K562 (cell line): ENCODE data around the gene DTD1. TPM values are rescaled to one million over a fixed set of nuclear protein-coding genes. Genes with fewer than 3 reads are reported as not detected.

Experiments
- ATAC-seq: fragments of 200-7000 bp; cut with Tn5 transposase; 3 replicates; pipeline ENCODE4 v1.9.1; 2020; ENCODE audit warnings: moderate library complexity
- BruUV-seq: library from RNA; stranded (reverse); fragments of 400-500 nt; replicated peaks from 2 replicates; lab custom pipeline; 2021; lab: Mats Ljungman, UMichigan
- CTCF ChIA-PET: fragments of 300-600 bp; formaldehyde crosslinking; extraction: SDS; loops from one replicate; lab custom pipeline; 2021; ENCODE audit warnings: low intra/inter-chr PET ratio; lab: Yijun Ruan, JAX
- POLR2A ChIA-PET: fragments of 300-600, 350-650 bp; sonication (Branson Sonifier 250); formaldehyde crosslinking; extraction: SDS; loops from one replicate; lab custom pipeline; 2021; ENCODE audit warnings: antibody characterized with exemption, inconsistent platforms; lab: Yijun Ruan, JAX
- DNase-seq, 4 experiments: peaks; one replicate each; pipeline versions ENCODE4 v3.0.0 to v3.0.0-alpha.2; 2011 to 2018; ENCODE audit warnings: low spot score in 3 of 4, mixed read lengths in 3 of 4; ENCODE audit errors: extremely low read depth in 1 of 4
- FAIRE-seq: peaks from 2 replicates; lab custom pipeline; 2011; peaks lifted over from hg19 to GRCh38; lab: Jason Lieb, UNC
- H2AFZ ChIP-seq: 2 replicates; pipeline ENCODE4 v1.6.0; 2011; ENCODE audit warnings: low read depth, low read length, control low read depth, inconsistent platforms
- H3K27ac ChIP-seq: fragments of 200-600 bp; 3 replicates; pipeline ENCODE4 v1.8.0; 2011; ENCODE audit warnings: low read depth, mild to moderate bottlenecking, control low read depth, inconsistent platforms, low read length, moderate library complexity, mixed read lengths; ENCODE audit errors: extremely low read depth
- H3K27me3 ChIP-seq, 2 experiments: fragments of 300-600 bp in 1 of 2; 2 replicates in 1 of 2; 3 replicates in 1 of 2; pipeline versions ENCODE4 v1.6.0 to v1.8.0; 2011; ENCODE audit warnings: inconsistent platforms in 2 of 2, low read length in 2 of 2, mild to moderate bottlenecking in 1 of 2, mixed read lengths in 1 of 2, moderate library complexity in 1 of 2; ENCODE audit not compliant: control insufficient read depth in 2 of 2, insufficient read depth in 2 of 2
- H3K36me3 ChIP-seq: fragments of 300-600 bp; 3 replicates; pipeline ENCODE4 v1.8.0; 2011; ENCODE audit warnings: mild to moderate bottlenecking, low read length, inconsistent platforms; ENCODE audit not compliant: control insufficient read depth, insufficient read depth
- H3K4me1 ChIP-seq, 2 experiments: fragments of 200-600 bp in 1 of 2; replicated peaks in 1 of 2; 2 replicates in 1 of 2; 3 replicates in 1 of 2; pipeline versions ENCODE4 v1.5.1 to v1.8.0; 2011; ENCODE audit warnings: inconsistent platforms in 2 of 2, low read length in 2 of 2, mild to moderate bottlenecking in 1 of 2, mixed read lengths in 1 of 2, moderate library complexity in 1 of 2; ENCODE audit not compliant: control insufficient read depth in 2 of 2, insufficient read depth in 2 of 2
- H3K4me2 ChIP-seq: 2 replicates; pipeline ENCODE4 v1.6.1; 2011; ENCODE audit warnings: low read length, control low read depth, inconsistent platforms, mixed read lengths; ENCODE audit not compliant: insufficient read depth
- H3K4me3 ChIP-seq: fragments of 200-600 bp; sonication (generic), shearing (Covaris generic); 2 replicates; pipeline ENCODE4 v1.5.1; 2016; ENCODE audit warnings: control low read depth, inconsistent platforms
- H3K79me2 ChIP-seq: fragments of 200-600 bp; 3 replicates; pipeline ENCODE4 v1.8.0; 2011; ENCODE audit warnings: low read length, inconsistent platforms; ENCODE audit not compliant: control insufficient read depth, insufficient read depth
- H3K9ac ChIP-seq, 2 experiments: 2 replicates each; pipeline versions ENCODE4 v1.6.0 to v1.6.1; 2011; ENCODE audit warnings: low read depth in 2 of 2, low read length in 2 of 2, control low read depth in 1 of 2, inconsistent platforms in 1 of 2, mild to moderate bottlenecking in 1 of 2, mixed read lengths in 1 of 2; ENCODE audit not compliant: insufficient read depth in 1 of 2
- H3K9me1 ChIP-seq: one replicate; pipeline ENCODE4 v1.6.0; 2011; ENCODE audit warnings: inconsistent platforms, mild to moderate bottlenecking, low read length, moderate library complexity; ENCODE audit not compliant: control insufficient read depth, insufficient read depth
- H3K9me3 ChIP-seq: replicated peaks from 2 replicates; pipeline ENCODE4 v1.5.1; 2011; ENCODE audit warnings: low read depth, low read length, inconsistent platforms; ENCODE audit not compliant: control insufficient read depth, insufficient read depth
- H4K20me1 ChIP-seq: replicated peaks from 2 replicates; pipeline ENCODE4 v1.6.1; 2011; ENCODE audit warnings: low read length, inconsistent platforms, mixed read lengths; ENCODE audit not compliant: control insufficient read depth, insufficient read depth
- ARID1B ChIP-seq: fragments of 450-650 bp; IDR thresholded peaks from 2 replicates; pipeline ENCODE4 v1.6.1; 2016; ENCODE audit warnings: antibody characterized with exemption, mild to moderate bottlenecking, inconsistent platforms
- CCNT2 ChIP-seq: IDR thresholded peaks from 2 replicates; pipeline ENCODE4 v1.6.1; 2011; ENCODE audit warnings: borderline replicate concordance, low read depth, mild to moderate bottlenecking, moderate library complexity, mixed read lengths, low read length; ENCODE audit not compliant: insufficient read length; ENCODE audit errors: extremely low read depth
- EHMT2 ChIP-seq: fragments of 450-650 bp; IDR thresholded peaks from 2 replicates; pipeline ENCODE4 v1.6.1; 2018; ENCODE audit warnings: antibody characterized with exemption
- FOXM1 ChIP-seq, 2 experiments: fragments of 450-650 bp in 1 of 2; sonication (generic) in 1 of 2; formaldehyde crosslinking in 1 of 2; IDR thresholded peaks; 2 replicates each; pipeline versions ENCODE4 v1.6.1 to v1.9.0; 2017 to 2022; ENCODE audit warnings: low read depth in 2 of 2, mild to moderate bottlenecking in 2 of 2, missing genetic modification reagents in 1 of 2, moderate library complexity in 1 of 2
- HDGF ChIP-seq: fragments of 450-650 bp; IDR thresholded peaks from 2 replicates; pipeline ENCODE4 v1.6.1; 2016
- NFYB ChIP-seq: IDR thresholded peaks from 2 replicates; pipeline ENCODE4 v1.6.1; 2011; ENCODE audit warnings: mild to moderate bottlenecking, moderate library complexity; ENCODE audit not compliant: insufficient read length; ENCODE audit errors: extremely low read depth
- POLR2AphosphoS2 ChIP-seq: IDR thresholded peaks from 2 replicates; pipeline ENCODE4 v1.6.1; 2012; ENCODE audit warnings: low read length, improper control_type of control experiment
- POLR3G ChIP-seq: IDR thresholded peaks from 2 replicates; pipeline ENCODE4 v1.6.1; 2011; ENCODE audit not compliant: insufficient read length, insufficient replicate concordance; ENCODE audit errors: extremely low read depth
- ZNF165 ChIP-seq: fragments of 250-450 bp; sonication (Bioruptor Pico); IDR thresholded peaks from 2 replicates; pipeline ENCODE4 v1.4.0; 2020; ENCODE audit warnings: borderline replicate concordance
- ZNF24 ChIP-seq: fragments of 450-650 bp; IDR thresholded peaks from 2 replicates; pipeline ENCODE4 v1.6.1; 2016
- ZNF384 ChIP-seq: IDR thresholded peaks from 2 replicates; pipeline ENCODE4 v1.6.1; 2012; ENCODE audit warnings: low read depth, low read length, improper control_type of control experiment
- ZNF444 ChIP-seq: fragments of 250-450 bp; sonication (Bioruptor Pico); IDR thresholded peaks from 2 replicates; pipeline ENCODE4 v1.4.0; 2020; ENCODE audit warnings: mild to moderate bottlenecking, moderate library complexity
- ZNF696 ChIP-seq: fragments of 250-450 bp; sonication (Bioruptor Pico); conservative IDR thresholded peaks from 2 replicates; pipeline ENCODE4 v1.4.0; 2020; ENCODE audit warnings: mild to moderate bottlenecking, moderate library complexity
- WGBS: fragments of 100-300 bp; shearing (Covaris generic); methylation state at CpG from one replicate; pipeline ENCODE4 v1.1.6; 2016; ENCODE audit warnings: low coverage, mixed read lengths; ENCODE audit not compliant: insufficient coverage; ENCODE audit errors: missing lambda C conversion rate; 5-methylcytosine and 5-hydroxymethylcytosine counted together
- in situ Hi-C: fragments of 300-500 bp; cut with MboI; formaldehyde crosslinking; loops from 4 replicates; pipeline ENCODE4 v1.15.0; 2018; ENCODE audit warnings: inconsistent platforms, mixed read lengths
- intact Hi-C: fragments of 100-400 bp; cut with micrococcal nuclease; formaldehyde crosslinking; loops from 2 replicates; pipeline ENCODE4 v1.14.2; 2022
- polyA plus RNA-seq, 8 experiments: library from polyadenylated mRNA; depleted of rRNA in 4 of 8; stranded (reverse) in 5 of 8; unstranded in 3 of 8; fragments of >200 nt; fragmentation: Nextera tagmentation in 2 of 8; fragmentation: Illumina TruSeq in 1 of 8; extraction: Ambion mirVana in 2 of 8; extraction: Trizol in 1 of 8; gene quantifications; 2 replicates each; pipeline versions ENCODE4 v1.2.1 to v1.2.3, GENCODE V29; 2011 to 2014; ENCODE audit warnings: inconsistent platforms in 1 of 8, missing spikeins in 1 of 8
- total RNA-seq, 7 experiments: library from RNA; depleted of rRNA in 6 of 7; stranded (reverse); fragments of >200 nt in 6 of 7; fragmentation: Illumina TruSeq in 2 of 7; extraction: Trizol in 2 of 7; gene quantifications; 2 replicates each; pipeline versions ENCODE4 v1.2.1 to v1.2.3, GENCODE V29; 2011 to 2021; ENCODE audit warnings: low replicate concordance in 1 of 7
- TF ChIP-seq, protein P1 (sequence below): fragments of 450-650 bp; formaldehyde crosslinking; IDR thresholded peaks from 2 replicates; pipeline ENCODE4 v1.4.0; 2022; ENCODE audit warnings: mild to moderate bottlenecking, moderate library complexity
- TF ChIP-seq, protein P2 (sequence below): fragments of 250-450 bp; sonication (Bioruptor Pico); IDR thresholded peaks from 2 replicates; pipeline ENCODE4 v1.5.0; 2021; ENCODE audit warnings: mild to moderate bottlenecking, borderline replicate concordance

DTD1 gene
- total and polyA plus RNA-seq, 9 of the 15 experiments (the other 6 are each of a cell fraction or from before 2014, with no cell fraction given), result 5.7 to 28.6 (median 26.8) TPM

DNA sequence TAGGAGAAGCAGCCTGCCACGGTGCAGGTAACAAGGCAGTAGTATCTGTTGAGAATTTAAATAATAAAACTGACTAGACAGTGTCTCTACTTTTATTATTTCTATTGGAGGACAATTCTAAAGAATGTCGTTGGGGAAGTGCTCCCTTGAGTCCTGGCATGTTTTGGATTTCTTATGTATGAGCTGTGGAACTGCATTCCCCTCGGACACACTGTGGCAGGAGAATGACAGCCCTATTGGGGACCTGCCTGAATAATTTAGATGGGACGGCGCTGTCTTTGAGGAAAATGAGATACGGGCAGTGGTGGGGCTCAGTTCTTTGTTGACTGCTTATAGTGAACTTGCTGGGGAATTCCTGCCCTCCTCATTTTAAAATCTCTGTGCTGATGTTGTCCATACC lies 223.3 kb downstream of the DTD1 start:
- ATAC-seq (no peak), FAIRE-seq (no peak), DNase-seq (no peak)
- Histone ChIP-seq H3K9me1 (no peaks in the 10 kb centered on the region), H3K27ac (no peak overlapping the region), H3K9ac (no peak overlapping the region), H4K20me1 (no peaks in the 10 kb centered on the region), H3K4me2 (no peak overlapping the region), H3K9me3 (no peaks in the 10 kb centered on the region), H3K27me3 (no peaks in the 10 kb centered on the region; a peak in 1 of 5 replicates), H3K4me3 (no peak overlapping the region), H3K36me3 (no peaks in the 10 kb centered on the region), H3K4me1 (no peaks in the 10 kb centered on the region), H3K79me2 (no peaks in the 10 kb centered on the region), H2AFZ (no peak overlapping the region)
- intact Hi-C loops (no loop called here), in situ Hi-C loops (no loop called here)
- ChIA-PET POLR2A (no interaction called here), CTCF (no interaction called here)
- no TSS peak for BruUV-seq
- TF ChIP-seq ZNF384 (no peak), EHMT2 (no peak)
- TF ChIP-seq, protein P1, sequence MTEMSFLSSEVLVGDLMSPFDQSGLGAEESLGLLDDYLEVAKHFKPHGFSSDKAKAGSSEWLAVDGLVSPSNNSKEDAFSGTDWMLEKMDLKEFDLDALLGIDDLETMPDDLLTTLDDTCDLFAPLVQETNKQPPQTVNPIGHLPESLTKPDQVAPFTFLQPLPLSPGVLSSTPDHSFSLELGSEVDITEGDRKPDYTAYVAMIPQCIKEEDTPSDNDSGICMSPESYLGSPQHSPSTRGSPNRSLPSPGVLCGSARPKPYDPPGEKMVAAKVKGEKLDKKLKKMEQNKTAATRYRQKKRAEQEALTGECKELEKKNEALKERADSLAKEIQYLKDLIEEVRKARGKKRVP, result no peak
- 0% methylated on average over 5 of the region's 6 CpGs for WGBS

DNA sequence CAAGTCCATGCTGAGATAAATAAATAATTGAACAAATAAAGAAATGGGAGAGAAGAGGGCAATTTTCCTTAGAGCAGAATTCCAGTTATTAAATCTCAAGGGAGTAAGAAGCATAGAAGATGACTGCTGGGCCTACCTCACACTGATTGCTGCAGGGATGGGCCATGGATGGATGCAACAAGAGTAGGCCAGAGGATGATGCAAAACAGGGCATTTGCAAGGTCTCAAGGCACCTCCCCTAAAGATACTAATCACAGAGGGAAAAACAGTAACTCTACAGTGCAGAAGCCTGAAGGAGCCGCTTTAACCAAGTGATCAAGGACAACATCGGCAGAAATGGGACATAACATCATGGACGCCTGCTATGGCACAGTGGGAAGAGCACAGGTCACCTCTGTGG lies 224.1 kb downstream of the DTD1 start:
- no peaks in the 10 kb centered on the region for H3K36me3 ChIP-seq
- H4K20me1 ChIP-seq, result no peaks in the 10 kb centered on the region
- FAIRE-seq, result no peak
- intact Hi-C loops, result no loop called here
- CTCF ChIA-PET, result no interaction called here
- no peak overlapping the region for H2AFZ ChIP-seq
- H3K27ac ChIP-seq, result no peak overlapping the region
- BruUV-seq, result no TSS peak
- no peak for DNase-seq
- H3K27me3 ChIP-seq, result no peaks in the 10 kb centered on the region; a peak in 1 of 5 replicates
- ATAC-seq, result no peak
- H3K9ac ChIP-seq, result no peak overlapping the region
- 0% methylated on average over 3 of the region's 3 CpGs for WGBS
- no peak overlapping the region for H3K4me2 ChIP-seq
- H3K4me1 ChIP-seq, result no peaks in the 10 kb centered on the region
- in situ Hi-C loops, result no loop called here
- no peaks in the 10 kb centered on the region for H3K9me3 ChIP-seq
- H3K4me3 ChIP-seq, result no peak overlapping the region
- POLR2A ChIA-PET, result no interaction called here
- H3K79me2 ChIP-seq, result no peaks in the 10 kb centered on the region
- H3K9me1 ChIP-seq, result no peaks in the 10 kb centered on the region
- TF ChIP-seq ZNF444 (CRISPR knock-in tag) (no peak), ZNF165 (no peak), ARID1B (no peak), NFYB (no peak), ZNF24 (no peak), FOXM1 (IDR thresholded peaks at IDR 0.05; ENCODE audit: low read depth) (no peak), FOXM1 (CRISPR knock-in tag; IDR thresholded peaks at IDR 0.05; ENCODE audit: low read depth) (no peak), ZNF696 (no peak), POLR3G (no peak), POLR2AphosphoS2 (no peak), CCNT2 (no peak), HDGF (no peak)
- TF ChIP-seq, protein P2, sequence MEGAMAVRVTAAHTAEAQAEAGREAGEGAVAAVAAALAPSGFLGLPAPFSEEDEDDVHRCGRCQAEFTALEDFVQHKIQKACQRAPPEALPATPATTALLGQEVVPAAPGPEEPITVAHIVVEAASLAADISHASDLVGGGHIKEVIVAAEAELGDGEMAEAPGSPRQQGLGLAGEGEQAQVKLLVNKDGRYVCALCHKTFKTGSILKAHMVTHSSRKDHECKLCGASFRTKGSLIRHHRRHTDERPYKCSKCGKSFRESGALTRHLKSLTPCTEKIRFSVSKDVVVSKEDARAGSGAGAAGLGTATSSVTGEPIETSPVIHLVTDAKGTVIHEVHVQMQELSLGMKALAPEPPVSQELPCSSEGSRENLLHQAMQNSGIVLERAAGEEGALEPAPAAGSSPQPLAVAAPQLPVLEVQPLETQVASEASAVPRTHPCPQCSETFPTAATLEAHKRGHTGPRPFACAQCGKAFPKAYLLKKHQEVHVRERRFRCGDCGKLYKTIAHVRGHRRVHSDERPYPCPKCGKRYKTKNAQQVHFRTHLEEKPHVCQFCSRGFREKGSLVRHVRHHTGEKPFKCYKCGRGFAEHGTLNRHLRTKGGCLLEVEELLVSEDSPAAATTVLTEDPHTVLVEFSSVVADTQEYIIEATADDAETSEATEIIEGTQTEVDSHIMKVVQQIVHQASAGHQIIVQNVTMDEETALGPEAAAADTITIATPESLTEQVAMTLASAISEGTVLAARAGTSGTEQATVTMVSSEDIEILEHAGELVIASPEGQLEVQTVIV (CRISPR knock-in tag), result no peak
